Fibroblast of skin of left quadriceps (primary cell): ENCODE data around the gene STARD13.
A peak's percentile ranks its signal among the peaks of the same experiment; 100 is the strongest.

Source experiments
- DNase-seq, 2 experiments: peaks; one replicate each; pipeline ENCODE4 v3.0.0-alpha.2; 2013; ENCODE audit warnings: low read depth in 2 of 2

STARD13 gene, protein sequence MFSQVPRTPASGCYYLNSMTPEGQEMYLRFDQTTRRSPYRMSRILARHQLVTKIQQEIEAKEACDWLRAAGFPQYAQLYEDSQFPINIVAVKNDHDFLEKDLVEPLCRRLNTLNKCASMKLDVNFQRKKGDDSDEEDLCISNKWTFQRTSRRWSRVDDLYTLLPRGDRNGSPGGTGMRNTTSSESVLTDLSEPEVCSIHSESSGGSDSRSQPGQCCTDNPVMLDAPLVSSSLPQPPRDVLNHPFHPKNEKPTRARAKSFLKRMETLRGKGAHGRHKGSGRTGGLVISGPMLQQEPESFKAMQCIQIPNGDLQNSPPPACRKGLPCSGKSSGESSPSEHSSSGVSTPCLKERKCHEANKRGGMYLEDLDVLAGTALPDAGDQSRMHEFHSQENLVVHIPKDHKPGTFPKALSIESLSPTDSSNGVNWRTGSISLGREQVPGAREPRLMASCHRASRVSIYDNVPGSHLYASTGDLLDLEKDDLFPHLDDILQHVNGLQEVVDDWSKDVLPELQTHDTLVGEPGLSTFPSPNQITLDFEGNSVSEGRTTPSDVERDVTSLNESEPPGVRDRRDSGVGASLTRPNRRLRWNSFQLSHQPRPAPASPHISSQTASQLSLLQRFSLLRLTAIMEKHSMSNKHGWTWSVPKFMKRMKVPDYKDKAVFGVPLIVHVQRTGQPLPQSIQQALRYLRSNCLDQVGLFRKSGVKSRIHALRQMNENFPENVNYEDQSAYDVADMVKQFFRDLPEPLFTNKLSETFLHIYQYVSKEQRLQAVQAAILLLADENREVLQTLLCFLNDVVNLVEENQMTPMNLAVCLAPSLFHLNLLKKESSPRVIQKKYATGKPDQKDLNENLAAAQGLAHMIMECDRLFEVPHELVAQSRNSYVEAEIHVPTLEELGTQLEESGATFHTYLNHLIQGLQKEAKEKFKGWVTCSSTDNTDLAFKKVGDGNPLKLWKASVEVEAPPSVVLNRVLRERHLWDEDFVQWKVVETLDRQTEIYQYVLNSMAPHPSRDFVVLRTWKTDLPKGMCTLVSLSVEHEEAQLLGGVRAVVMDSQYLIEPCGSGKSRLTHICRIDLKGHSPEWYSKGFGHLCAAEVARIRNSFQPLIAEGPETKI

DNA sequence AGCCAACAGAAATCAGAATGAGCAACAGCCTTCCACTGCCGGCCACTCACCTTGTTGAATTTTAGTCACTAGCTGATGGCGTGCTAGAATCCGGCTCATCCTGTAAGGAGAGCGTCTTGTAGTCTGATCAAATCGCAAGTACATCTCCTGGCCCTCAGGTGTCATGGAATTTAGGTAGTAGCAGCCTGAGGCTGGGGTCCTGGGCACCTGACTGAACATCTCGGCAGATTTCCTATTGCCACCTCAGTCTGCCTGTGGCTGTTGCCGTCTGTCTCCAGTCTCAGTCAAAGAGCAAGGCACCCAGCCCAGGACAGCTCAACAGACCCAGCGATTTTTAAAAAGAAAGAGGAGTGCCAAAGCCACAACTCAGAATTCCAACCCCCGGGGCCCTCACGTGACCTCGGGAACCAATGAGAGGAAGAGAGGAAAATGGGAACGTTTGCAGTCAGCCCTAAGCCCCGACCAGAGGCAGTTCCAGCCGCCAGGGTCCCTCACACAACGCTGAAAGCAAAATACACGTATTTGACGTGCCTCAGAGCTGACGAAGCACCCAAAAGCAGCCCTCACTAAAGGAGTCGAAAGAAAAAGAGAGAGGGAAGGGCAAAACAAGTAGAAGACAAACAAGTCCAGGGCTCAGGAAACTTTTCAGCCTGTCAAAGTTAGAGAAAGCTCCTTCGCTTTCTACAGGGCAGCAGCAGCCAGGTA is at the start of gene STARD13:
Gene STARD13 (minus strand): TSS at position 336 of the 705 bp plus-strand sequence. CDS start 117 bp downstream, at position 219.
- DNase-seq: peak; percentile 96 to 97

DNA sequence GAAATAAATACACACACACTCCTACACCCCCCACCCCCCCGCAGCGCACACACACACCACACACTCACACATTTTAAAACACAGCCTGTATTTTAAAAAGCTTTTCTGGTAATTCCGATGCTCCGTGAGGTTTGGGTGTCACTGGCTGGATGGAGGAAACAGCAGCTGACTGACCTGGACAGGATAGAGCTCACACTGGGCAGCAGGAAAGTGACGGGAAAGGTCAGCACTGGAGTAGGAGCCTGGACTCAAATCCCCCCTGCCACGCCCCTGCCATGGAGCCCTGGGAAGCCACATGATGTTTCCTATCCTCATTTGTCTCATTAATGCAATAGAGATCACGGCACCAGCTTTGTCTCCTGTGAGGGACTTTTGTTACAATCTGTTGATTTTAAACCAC is 49.3 kb upstream of the STARD13 start:
- no peak for DNase-seq

DNA sequence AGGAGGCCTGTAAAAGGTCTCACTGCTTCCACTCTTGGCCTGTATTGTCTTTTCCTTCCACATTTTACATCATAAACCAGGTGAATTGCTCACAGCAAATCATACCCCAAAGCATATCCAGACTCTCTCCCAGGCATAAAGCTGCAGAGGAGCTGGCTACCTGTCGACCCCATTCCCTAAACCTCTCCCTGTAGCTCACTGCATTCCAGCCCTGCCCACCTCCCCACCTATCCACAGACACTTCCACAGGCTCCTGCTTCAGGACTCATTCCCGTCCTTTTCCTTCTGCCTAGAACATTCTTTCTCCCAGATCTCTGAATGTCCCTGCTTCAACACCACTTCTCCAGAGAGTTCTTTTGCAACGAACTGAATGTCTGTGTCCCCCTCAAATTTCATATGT is 46.4 kb upstream of the STARD13 start:
- no peak for DNase-seq

DNA sequence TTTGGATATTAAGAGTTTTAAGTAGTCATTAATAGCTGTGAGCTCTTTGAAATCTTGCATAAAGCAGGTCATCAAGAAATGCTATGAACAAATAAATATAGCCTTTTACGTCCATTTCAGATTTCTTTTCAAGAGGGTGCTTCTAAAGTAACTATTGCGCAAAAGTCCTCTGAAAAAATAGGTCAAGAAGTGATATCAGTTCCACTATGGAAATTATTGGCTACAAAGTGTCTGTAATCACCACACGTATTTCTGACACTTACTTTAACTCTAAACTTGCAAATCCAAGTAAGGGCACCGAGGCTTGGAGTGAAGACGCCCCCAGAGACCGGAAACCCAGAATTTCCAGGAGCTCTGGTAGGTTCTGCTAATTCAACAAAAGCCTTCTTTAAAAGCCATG is 44.9 kb upstream of the STARD13 start:
- DNase-seq: no peak

DNA sequence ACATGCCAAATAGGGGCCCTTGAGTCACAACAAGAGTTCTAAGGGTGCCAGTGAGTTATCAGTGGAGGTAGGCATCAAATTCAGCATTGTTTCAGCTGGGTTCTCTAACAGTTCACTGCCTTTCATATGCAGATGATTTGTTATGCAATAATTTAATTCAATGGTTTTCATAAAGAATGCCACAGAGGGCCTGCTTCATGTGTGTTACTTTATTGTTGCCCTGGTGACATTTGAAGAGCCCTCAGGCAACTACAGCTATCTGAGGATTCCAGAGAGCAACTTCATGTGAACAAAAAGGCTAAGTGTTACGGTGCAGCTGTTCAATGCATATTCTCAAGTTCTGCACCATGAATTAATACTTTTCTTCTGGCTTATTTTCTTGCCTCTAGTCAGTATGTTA is 43.1 kb upstream of the STARD13 start:
- no peak for DNase-seq

DNA sequence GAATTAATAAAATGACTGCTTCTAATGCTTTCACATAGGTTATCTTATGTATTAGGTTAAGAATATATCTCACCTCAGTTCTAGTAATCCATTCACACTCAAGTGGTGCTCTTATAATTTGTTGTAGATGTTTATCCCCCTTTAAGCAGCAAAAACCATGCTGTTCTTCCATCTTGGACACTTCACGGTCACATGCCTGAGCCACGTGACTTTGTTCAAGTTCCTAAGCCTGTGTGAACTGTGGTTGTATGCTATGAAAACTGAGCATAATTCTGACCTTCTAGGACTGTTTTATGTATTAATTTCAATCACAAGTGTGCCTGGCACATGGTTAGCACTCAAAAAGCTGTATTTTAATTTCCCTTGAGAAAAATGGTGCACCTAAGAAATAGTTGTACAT is 41.2 kb upstream of the STARD13 start:
- DNase-seq: no peak

DNA sequence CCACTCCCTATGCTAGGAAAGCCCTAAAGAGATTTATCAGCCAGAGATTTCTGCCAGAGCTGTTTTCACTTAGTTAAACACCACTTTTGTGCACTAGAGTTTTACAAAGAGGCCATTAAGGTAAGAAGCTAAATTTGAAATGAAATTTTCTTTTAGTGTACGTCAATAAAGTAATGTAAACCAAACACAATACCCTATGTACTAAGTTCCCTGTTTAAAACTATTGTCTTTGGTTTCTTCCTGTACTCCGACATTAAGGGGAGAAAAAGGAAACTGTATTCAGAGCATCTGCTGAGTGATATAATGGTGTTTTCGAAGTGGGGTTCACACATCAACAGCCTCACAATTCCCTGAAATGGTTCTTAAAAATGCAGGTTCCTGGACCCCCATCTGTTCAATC is 40.7 kb upstream of the STARD13 start:
- no peak for DNase-seq

DNA sequence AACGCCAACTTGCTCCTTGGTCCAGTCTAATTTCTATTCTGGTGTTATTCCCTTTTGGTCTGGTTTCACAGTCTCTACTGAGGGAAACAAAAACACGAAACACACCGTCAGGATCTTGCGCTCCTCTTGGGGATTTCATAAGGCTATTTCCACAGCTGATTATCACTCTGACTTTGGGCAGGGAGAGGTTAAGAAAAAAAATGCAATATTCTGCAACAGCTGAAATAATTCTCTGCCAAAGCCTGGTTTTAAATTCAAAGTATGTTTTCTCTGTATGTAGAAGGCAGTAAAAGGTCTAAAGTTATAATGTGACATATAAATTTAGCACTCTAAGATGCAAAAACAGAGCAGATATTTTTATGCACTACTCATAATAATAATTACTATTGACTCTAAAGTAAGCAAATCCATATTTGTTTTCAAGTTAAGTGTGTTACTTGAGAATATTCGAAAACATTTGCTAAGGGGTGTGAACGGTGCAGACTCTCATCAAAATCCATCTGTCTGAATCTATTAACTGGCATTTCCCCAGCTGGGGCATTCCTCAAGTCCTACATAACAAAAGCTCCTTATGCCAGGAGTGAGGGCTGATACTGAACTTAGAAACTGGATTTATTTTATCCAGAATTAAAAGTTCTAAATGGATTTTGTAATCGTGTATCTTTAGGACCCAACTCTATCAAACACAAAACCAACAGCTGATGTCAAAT is 38.4 kb upstream of the STARD13 start:
- DNase-seq: no peak

DNA sequence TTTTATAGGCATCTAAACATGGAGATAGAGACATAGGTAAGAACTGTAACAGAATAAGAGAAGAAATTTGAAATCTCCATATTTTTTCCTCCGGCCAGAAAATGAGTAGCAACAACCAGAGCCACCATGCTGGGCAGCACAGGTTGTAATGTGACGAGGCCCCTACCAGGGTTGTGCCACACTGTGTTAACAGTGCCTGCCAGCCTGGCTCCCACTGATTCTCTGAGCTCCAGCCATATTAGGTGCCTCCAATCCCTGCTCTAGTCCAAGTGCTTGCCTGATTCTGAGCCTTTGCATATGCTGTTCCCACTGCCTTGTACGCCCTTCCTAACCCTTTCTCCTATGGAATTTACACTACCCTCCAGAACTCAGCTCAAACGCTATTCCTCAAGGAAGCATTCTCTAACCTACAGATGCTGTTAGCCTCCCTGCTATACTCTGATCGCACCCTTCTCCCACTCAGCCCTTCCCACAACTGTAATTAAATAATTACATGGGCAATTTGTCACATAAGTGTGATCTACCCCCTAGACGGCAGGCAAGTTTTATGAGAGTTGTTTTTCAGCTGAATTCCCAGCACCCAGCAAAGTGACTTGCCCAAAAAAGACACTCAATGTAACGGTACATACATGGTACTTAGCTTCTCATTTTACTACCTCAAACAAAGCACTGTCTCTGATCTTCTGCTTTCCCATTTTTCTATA is 37.6 kb upstream of the STARD13 start:
- no peak for DNase-seq

DNA sequence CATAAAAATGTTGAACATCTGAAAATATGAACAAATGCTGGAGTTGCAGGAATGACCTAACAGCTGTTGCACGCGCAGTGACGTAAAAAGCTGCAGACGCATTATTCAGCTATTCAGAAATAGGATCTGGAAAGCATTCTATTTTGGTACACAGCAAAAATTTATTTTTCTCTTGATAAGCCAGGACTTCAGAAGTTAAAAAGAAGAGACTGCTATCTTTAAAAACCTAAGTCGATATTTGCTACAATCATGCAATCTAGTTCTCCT is 36.9 kb upstream of the STARD13 start:
- peak; percentile 42 to 47 for DNase-seq

DNA sequence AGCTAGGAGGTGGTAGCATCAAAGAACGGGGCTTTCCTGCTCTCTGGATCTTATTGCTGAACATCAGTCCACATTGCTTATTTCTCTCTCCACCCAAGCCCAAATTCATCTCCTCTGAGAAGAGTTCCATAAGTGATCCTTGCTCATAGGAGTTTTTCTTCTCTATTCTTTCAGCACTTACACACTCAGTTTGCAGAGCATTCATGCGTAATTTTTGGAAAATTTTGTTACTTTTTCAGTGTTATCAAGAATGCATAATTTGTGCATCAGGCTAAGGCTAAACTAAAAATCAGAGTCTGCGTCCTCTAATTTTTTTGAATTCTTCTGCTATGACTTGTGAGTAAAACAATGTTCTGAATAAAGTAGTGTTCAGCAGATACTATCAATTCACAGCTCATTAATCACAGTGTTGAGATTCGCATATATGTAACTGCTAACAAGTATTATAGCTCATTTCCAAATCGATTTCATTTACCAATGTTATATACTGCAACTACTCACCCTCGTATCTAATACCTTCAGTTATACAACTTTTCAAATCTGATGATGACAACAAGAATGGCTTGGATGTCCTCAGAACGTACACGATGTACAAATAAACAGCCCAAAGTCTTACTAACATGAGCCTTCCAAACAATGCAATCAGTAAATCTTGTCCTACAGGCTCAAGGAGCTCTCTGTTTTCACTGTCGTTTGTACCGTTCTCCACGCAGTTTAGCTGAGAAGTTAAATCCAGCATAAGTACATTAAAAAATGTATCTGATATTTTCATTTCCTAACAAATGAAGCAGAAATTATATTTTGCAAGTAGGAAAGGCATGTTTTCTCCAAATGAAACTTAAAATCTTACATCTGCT is 36.4 kb upstream of the STARD13 start:
- DNase-seq: no peak

DNA sequence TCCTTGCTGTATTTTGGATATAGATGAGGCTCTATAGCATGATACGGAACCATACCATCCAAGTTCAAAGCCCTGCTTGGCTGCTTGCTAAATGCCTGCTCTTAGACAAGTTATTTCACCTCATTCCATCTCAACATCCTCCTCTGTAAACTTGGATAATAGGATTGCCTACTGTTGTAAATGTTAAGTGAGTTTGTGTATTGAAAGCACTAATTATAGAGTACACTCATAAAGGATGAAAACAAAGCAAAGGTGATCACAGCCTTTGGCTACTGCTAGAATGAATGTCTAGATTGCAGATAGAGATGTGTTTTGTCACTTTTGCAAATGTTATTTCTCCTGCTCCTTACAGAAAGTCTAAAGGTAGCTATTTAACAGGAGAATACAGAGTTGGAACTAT is 34.3 kb upstream of the STARD13 start:
- DNase-seq: no peak

DNA sequence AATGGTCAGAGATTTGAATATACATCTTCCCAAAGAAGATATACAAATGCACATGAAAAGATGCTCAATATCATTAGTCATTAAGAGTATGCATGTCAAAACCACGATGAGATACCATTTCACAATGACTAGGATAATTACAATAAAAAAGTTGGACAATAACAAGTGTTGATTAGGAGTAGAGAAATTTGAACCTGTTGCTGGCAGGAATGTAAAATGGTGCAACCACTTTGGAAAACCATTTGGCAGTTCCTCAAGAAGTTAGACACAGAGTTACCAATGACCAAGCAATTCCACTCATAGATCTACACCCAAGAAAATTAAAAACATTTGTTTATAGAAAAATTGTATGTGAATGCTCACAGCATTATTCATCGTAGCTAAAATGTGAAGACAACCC is 33.2 kb upstream of the STARD13 start:
- no peak for DNase-seq

DNA sequence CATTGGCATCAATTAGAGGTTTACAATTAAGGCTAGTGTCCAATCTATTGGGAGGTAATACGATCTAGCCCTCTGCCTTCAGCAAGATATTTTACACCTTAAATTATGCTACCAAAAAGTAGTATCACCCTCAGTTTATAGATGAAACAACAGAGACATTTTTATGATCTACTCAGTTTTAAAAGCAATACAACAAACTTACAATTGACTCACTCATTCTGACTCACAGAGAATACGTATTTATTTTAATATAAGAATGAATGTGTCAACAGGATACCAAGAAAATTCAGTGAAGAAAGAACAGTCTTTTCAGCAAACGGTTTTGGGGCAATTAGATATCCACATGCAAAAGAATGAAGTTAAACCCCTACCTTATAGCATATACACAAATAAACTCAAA is 32.5 kb upstream of the STARD13 start:
- DNase-seq: no peak

DNA sequence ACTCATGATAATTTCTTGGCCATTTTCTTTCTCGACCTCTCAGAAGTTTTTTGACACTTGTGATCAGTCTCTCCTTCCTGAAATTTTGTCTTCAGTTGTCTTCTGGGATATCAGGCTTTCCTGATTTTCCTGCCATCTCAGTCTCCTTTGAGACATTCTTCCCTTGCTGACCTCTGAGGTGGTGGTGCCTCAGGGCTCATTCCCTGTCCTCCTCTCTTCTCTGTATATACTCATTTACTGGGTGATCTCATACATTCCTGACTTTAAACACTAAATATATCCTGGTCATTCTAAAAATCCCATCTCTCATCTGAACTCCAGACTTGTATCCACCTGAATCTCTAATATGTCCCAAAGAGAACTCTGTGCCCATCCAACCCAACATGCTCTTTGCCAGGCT is 31.3 kb upstream of the STARD13 start:
- no peak for DNase-seq

DNA sequence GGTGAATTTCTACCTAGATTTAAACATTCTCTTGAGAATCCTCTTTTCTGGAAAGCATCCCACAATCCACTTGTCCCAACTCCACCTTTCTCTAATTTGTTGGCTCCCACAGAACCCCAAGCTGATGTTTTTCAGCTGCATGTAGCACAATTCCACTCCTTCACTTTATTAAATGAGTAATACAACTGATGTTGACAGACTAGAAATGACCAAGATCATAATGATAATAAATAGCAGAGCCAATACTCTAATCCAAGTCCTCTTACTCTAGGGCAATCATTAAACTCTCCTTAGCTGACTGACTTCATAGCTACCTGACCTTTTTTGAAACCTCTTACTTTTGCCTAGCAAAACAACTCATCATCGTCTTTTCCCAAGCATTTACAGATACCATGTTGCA is 27.9 kb upstream of the STARD13 start:
- no peak for DNase-seq

DNA sequence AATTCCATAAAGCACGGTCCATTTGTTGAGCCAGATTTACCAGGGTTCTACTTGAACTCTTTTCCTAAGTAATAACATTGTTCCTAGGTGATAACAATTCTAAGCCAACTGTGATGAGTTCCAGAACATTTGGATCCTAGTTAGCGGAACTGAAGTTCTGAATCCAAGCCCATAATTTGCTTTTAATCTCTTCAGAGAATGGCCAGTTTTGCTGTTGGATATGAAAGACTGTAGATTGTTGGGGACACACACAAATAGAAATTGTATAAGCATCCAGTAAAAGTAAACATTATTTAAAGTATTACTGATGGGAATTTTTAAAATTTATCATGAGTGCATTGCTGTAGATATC is 27.3 kb upstream of the STARD13 start:
- DNase-seq: no peak

DNA sequence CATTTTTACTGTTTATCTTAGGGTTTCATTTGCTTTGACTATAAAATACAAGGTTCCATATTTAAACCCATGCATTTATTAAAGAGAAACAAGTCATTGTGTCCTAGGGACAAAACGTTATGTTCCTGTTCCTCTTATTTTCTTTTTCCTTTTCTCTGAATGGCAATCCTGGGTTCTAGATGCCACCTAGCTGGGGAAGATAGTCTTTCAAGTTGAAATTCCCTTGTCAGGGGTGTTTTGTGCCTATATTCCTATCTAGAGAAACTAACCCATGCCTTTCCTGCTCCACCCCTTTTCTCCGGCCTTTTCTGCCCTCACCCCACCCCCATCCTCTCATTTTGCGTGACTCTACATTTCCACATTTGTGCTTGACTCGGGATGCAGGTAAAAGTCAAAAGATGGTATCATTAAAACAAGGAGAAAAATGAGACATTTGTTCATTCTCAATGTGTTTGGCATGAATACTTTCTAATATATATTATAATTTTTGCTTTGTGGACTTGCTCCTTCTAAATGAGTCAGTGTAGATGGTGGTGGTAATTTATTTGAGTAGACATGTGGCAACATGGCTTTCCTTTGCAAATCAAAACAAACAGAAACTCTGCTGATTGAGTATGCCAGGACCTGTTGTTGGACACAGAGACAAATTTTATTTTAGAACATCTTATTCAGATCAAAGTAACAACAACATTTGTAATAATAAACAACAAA is 26.8 kb upstream of the STARD13 start:
- no peak for DNase-seq

DNA sequence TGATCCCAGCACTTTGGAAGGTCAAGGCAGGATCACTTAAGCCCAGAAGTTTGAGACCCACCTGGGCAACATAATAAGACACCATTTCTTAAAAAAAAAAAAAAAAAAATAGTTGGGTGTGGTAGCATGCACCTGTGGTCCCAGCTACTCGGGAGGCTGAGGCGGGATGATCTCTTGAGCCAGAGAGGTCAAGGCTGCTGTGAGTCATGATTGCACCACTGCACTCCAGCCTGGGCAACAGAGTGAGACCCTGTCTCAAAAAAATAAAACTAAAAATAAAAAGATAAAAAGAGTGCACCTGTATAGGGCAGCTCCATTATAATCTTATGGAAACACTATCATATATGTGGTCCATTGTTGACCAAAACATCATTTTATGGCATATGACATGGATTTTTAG is 25.5 kb upstream of the STARD13 start:
- DNase-seq: no peak
